HG03520 (cell line): Measurements from ENCODE around the gene F5.

Source experiments
- ATAC-seq: cut with Tn5 transposase; IDR thresholded peaks from one replicate; pipeline ENCODE4 v1.9.1; 2021; ENCODE audit warnings: mild to moderate bottlenecking, moderate library complexity; ENCODE audit not compliant: unreplicated experiment

Gene F5

DNA sequence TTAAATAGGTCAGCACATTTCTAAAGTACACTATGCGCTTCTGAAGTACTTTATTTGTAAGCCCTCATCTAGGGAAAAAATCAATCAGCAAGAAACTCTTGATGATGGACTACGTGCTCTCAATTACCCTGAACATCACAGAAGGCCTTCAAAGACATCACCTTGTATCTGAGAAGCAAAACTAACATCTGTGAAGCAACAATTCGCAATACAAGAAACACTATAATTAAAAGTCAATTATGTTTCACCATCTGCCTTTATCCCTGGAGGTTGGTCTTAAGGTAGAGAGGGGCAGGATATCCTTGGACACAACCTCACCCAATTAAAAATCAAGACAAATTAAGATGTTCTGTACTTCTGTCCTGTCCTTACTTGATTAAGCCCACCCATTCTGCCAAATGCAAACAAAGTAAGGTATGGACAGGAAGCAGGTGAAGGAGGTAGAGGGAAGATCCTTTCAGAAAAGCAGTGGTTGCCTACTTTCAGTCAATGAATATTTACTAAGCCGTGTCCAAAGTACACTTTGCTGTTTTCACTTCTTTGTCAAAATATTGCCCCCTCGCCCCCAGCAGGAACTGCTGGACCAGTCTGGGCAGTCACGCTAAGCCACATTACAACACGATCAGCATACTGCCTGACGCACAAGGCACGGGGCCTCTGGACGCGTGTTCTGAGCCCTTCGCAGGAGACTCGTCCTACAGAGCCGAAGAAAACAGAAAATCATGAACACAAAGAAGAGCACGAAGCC is 101.4 kb downstream of the F5 start:
- ATAC-seq: peak; percentile 6

DNA sequence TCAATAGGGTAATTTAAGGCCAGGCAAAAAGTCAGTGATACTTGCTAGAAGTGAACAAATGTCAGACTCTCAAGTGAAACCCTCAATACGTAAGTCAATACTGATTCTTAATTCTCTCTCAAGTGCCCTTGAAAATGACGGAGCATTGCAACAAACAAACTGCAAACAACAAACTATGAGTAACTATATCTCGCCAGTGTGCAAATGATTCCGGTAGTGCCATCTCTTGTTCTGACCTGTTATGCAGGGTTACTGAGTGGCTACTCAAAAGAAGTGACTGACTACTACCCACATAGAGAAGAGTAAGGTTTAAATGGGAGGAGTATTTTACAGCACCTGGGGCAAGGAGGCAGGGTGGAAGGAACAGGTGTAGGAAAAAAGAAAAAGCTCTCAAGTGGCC is 102.2 kb downstream of the F5 start:
- ATAC-seq: no peak

DNA sequence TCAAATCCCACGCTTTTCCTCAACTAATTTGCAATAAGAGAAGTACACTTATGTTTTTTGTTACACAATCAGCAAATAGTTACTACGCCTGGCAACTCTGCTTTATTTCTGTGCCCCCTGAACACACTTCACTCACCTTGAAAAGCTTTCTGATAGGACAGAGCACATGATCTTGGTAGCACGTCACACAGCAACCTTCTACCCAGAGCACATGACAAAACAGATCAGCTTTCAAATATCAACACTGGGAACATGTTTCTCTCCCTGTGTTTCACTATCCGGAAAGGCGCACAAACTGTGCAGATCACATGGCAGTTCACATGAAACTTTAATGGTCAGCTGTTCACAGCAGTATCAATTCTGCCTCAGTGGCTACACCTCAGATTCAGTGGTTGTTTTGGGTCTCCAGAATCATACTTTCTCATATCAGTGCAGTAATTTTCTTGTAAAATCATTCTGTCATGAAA is 102.7 kb downstream of the F5 start:
- ATAC-seq: no peak

DNA sequence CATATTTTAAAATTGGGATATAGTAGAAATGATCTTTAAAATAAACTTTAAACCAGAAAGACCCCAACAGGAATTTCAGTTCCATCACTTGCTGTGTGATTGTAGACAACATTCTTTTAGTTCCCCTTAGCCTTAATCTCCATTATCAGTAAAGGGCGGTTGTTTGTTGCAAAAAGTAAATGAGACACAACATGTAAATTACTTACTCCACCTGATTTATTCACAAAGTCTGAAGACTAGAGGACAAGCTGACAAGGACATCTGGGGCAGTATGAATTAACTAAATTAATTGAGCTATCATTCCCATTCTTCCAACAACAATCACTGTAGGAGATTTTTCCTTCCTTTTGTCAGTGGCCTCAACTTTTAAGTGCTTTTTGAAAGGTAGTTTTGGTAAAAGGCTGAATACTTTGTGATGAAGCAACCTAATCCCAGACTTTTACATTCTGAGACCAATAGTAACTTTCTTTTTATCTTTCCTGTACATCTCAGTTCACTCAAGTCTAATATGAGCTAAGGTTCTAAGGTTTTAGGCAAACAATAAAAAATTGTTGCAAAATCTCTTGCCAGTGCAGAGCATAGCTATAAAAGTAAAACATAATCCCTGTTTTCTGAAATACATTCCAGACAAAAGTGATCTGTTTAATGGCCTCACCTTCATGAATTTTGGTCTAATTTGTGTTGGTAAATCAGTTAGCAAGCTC is 106.8 kb downstream of the F5 start:
- ATAC-seq: no peak

DNA sequence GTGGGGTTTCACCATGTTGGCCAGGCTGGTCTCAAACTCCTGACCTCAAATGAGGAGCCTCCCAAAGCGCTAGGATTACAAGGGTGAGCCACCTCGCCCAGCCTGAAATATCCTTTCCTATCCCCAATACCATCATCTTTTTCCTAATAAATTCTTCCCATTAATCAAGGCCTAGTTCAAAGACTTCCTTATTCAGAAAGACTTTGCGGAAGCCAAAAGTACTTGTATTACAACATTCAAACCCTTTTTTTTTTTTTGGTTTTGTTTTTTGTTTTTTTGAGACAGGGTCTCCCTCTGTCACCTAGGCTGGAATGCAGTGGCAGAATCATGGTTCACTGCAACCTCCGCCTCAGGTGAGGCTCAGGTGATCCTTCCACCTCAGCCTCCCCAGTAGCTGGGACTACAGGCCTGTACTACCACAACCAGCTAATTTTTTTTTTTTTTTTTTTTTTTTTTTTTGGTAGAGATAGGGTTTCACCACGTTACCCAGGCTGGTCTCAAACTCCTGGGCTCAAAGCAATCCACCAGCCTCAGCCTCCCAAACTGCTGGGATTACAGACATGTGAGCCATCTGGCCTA is 108.1 kb downstream of the F5 start:
- no peak for ATAC-seq

DNA sequence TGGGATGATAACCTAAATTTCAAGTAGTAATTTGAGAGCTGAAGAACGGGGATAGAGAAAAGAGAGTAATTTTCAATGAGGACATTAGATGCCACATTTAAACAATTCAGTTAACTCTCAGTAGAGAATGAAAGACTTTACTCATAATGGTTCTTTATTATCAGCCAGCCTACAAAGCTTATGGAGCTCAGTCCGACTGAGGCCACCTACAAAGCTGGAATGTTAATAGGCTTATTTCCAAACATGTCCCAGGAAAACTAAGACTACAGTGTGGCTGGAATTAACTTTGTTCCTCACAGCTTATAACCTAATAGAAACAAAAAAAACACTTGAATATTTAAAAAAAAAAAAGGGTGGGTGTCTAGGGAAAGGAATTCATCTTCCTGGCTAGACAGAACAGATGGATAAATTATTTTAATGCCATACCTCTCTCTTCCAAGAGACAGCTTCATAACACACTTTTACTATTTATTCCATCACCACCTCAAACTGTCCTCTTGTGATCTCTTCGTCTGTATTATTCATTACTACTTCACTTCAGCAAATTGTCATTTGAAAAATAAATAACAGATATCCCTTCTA is 110.4 kb downstream of the F5 start:
- no peak for ATAC-seq

DNA sequence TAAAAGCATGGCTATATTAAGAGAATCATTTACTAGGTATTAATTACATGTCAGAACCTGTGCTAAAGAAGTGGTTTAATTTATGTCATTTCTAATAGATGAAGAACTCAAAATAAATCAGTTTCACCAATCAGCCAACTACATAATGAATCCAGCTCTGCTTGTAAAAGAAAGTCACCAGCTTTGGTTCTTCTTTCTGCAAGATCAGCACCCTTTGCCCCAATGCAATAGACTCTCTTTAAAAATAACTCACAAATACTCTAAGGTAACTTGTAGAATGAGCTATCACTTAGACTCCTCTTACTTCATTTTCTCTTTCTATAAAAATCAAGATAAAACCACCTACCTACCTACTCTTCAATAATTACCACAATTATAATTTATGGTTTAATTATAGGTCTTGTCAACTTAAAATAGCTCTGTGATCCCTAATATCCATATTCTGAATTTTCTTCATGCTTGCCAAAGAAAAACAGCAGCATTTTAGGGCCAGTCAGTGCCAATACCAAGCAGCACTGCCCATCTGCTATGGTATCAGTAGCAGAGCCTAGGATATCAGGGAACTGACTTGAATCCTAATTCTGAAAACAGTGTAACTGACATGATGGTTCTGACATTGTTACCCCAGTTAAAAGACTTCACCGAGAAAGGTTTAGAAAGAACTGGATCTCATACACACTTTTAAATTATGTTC is 111.8 kb downstream of the F5 start:
- ATAC-seq: no peak

DNA sequence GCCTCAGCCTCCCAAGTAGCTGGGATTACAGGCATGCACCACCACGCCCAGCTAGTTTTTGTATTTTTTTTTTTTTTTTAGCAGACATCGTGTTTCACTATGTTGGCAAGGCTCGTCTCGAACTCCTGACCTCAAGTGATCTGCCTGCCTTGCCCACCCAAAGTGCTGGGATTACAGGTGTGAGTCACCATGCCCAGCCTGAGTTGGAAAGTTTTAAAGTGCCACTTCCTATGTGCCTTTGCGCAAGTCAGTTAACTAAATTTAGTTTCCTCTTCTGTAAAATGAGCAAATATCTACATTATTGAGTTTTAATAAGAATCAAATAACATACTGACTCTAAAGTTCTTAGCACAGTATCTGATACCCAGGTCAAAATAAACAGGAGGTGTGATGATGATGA is 112.9 kb downstream of the F5 start:
- ATAC-seq: no peak

DNA sequence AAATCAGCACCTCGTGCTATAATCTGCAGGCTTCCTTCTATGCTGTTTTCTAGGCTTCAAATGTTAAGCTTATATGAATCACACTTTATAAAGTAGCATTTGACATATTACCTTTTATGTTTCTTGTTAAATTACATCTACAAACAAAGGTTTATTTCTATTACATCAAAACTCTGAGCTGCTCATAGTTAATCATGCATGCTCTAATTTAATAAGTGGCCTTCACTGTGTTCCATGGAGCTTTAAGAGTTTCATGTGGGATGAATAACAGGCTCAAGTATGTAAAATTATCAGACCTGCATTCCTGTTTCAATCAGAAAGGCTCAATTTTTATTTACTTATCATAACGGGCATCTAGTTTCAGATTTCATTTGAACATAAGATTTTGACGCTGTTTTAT is 113.5 kb downstream of the F5 start:
- no peak for ATAC-seq

DNA sequence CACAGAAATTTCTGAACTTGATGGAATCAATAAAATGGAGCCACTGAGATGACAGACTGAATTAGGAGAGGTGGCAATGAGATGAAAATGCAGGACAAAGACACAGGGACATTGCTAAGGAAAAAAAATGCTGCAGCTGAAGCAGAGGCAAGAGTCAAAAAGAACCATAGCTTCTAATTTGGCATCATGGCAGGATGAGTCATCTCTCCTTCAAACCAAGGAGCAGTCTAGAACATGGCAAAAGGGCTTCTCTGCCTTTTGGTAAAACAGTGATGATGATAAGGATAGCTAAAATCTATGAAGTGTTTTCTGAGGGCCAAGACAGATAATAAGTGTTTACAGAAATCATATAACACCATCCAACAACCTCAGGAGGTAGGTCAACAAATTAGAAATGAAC is 117.3 kb downstream of the F5 start:
- no peak for ATAC-seq

DNA sequence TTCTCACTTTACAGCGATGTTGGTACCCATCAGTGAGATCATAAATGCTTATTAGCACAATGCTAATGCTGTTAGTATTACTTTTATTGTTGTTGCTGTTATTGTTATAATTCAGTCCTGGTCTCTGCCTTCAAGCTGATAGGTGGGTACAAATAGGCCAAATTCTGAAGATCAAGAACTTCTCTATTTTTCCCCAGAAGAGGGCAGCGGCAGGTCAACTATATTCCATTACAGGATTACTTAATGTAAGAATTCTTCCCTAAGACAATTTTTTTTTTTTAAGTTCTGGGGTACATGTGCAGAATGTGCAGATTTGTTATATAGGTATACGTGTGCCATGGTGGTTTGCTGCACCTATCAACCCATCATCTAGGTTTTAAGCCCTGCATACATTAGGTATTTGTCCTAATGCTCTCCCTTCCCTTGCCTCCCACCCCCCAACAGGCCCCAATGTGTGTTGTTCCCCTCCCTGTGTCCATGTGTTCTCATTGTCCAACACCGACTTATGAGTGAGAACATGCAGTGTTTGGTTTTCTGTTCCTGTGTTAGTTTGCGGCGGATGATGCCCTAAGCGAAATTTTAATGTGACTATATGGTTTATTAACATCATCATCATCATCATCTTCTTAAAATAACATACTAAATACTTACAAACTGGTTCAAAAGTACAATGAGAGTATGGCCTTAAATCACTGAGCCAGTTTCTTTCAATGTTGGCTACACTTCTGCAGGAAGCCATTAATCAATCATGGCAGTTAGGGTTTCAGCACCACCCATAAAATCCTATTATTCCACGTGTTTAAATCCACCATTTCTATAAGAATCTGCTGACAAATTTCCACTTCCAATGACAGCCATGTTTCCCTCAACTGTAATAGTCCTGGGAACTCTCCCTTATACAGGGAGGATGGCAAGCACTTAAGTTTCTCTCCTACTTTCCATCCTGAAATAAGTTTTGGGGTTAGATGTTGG is 119.7 kb downstream of the F5 start:
- ATAC-seq: no peak

DNA sequence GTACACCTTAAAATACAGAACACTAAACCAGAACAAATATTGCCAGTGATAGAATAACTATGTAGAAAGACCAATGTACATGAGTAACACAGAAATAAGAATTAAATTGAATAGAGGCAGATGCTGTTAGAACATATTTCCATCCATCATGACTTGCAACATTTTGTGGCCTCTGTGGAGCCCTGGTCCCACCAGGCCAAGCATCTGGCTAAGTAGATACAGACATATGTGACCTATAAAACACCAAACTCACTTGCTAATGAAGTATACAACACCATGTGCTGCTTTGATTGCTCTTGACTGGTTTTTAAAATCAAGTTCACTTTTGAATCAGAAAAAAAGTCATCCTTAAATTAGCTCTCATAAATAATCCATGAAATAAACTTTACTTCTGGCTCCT is 121.0 kb downstream of the F5 start:
- ATAC-seq: no peak
